ENCODE measurements around the gene MANBA.

GRCh38 chr4:102734116-102734515 lies 26.7 kb downstream of the MANBA start:
- TF ChIP-seq POLR2A (IDR thresholded peaks at IDR 0.05) (no peak), CTCF (IDR thresholded peaks at IDR 0.05 in 4 of 5, conservative IDR thresholded peaks at IDR 0.05 in 1 of 5) (no peak)
